HepG2 (cell line): ENCODE measurements around the gene ZC3H7B. TPM values are rescaled to one million over a fixed set of nuclear protein-coding genes. Genes with fewer than 3 reads are reported as not detected.

Source experiments
- AGO2 ChIP-seq: fragments of 200-400 bp; formaldehyde crosslinking; optimal IDR thresholded peaks from 2 replicates; pipeline ENCODE3; 2017; ENCODE audit warnings: mild to moderate bottlenecking, low read depth, low read length, moderate library complexity
- CBFB ChIP-seq: sonication (generic); formaldehyde crosslinking; IDR thresholded peaks from 2 replicates; pipeline ENCODE4 v1.4.0; 2020; ENCODE audit warnings: missing genetic modification reagents
- DPF2 ChIP-seq: sonication (generic); formaldehyde crosslinking; IDR thresholded peaks from 2 replicates; pipeline ENCODE4 v1.4.0; 2020; ENCODE audit warnings: mild to moderate bottlenecking, low read depth, missing genetic modification reagents, borderline replicate concordance
- ETV5 ChIP-seq: IDR thresholded peaks from 2 replicates; pipeline ENCODE4 v1.6.1; 2018; ENCODE audit warnings: missing biosample characterization, missing genetic modification reagents, inconsistent platforms, borderline replicate concordance
- HDAC2 ChIP-seq: sonication (generic); formaldehyde crosslinking; IDR thresholded peaks from 2 replicates; pipeline ENCODE4 v1.4.0; 2020; ENCODE audit warnings: missing genetic modification reagents
- IRF2 ChIP-seq: IDR thresholded peaks from 2 replicates; pipeline ENCODE4 v1.6.1; 2018; ENCODE audit warnings: missing genetic modification reagents, missing compliant biosample characterization
- LCORL ChIP-seq, 2 experiments: fragments of 450-650 bp in 1 of 2; sonication (generic) in 1 of 2; formaldehyde crosslinking in 1 of 2; IDR thresholded peaks; 2 replicates each; pipeline versions ENCODE4 v1.5.0 to v1.6.1; 2017 to 2020; ENCODE audit warnings: antibody characterized with exemption in 1 of 2, missing genetic modification reagents in 1 of 2
- MTA1 ChIP-seq: sonication (generic); formaldehyde crosslinking; IDR thresholded peaks from 2 replicates; pipeline ENCODE4 v1.4.0; 2020; ENCODE audit warnings: missing genetic modification reagents, mild to moderate bottlenecking, borderline replicate concordance
- NR2F1 ChIP-seq, 2 experiments: fragments of 450-650 bp in 1 of 2; formaldehyde crosslinking in 1 of 2; IDR thresholded peaks; 2 replicates each; pipeline versions ENCODE4 v1.5.0 to v1.6.1; 2016 to 2020; ENCODE audit warnings: mild to moderate bottlenecking in 1 of 2, missing compliant biosample characterization in 1 of 2, missing genetic modification reagents in 1 of 2, moderate library complexity in 1 of 2
- NRL ChIP-seq: sonication (generic); formaldehyde crosslinking; IDR thresholded peaks from 2 replicates; pipeline ENCODE4 v1.5.0; 2020; ENCODE audit warnings: missing genetic modification reagents, mild to moderate bottlenecking, moderate library complexity, borderline replicate concordance
- POLR2AphosphoS5 ChIP-seq: IDR thresholded peaks from 2 replicates; pipeline ENCODE4 v1.6.1; 2012; ENCODE audit warnings: low read depth, low read length
- RBAK ChIP-seq: sonication (generic); formaldehyde crosslinking; IDR thresholded peaks from 2 replicates; pipeline ENCODE4 v1.5.1; 2020; ENCODE audit warnings: mild to moderate bottlenecking, missing genetic modification reagents
- SMAD3 ChIP-seq: sonication (generic); formaldehyde crosslinking; IDR thresholded peaks from 2 replicates; pipeline ENCODE4 v1.4.0; 2020; ENCODE audit warnings: missing genetic modification reagents
- SMC3 ChIP-seq: IDR thresholded peaks from 2 replicates; pipeline ENCODE4 v1.6.1; 2011; ENCODE audit warnings: low read length, improper control_type of control experiment
- SP4 ChIP-seq: sonication (generic); formaldehyde crosslinking; IDR thresholded peaks from 2 replicates; pipeline ENCODE4 v1.8.1; 2023; ENCODE audit warnings: mild to moderate bottlenecking, missing genetic modification reagents
- TCF12 ChIP-seq, 2 experiments: fragments of 450-650 bp in 1 of 2; sonication (generic) in 1 of 2; formaldehyde crosslinking in 1 of 2; IDR thresholded peaks; 2 replicates each; pipeline versions ENCODE4 v1.6.1 to v1.8.0; 2017 to 2022; ENCODE audit warnings: antibody characterized with exemption in 1 of 2, mild to moderate bottlenecking in 1 of 2, missing genetic modification reagents in 1 of 2, moderate library complexity in 1 of 2
- TGIF2 ChIP-seq: IDR thresholded peaks from 2 replicates; pipeline ENCODE4 v1.6.1; 2016; ENCODE audit warnings: control low read depth, missing compliant biosample characterization
- ZBTB38 ChIP-seq: sonication (generic); formaldehyde crosslinking; IDR thresholded peaks from 2 replicates; pipeline ENCODE4 v1.5.1; 2020; ENCODE audit warnings: mild to moderate bottlenecking, missing genetic modification reagents
- ZFP1 ChIP-seq: IDR thresholded peaks from 2 replicates; pipeline ENCODE4 v1.6.1; 2016
- ZNF451 ChIP-seq: sonication (generic); formaldehyde crosslinking; IDR thresholded peaks from 2 replicates; pipeline ENCODE4 v1.5.0; 2020; ENCODE audit warnings: mild to moderate bottlenecking, missing genetic modification reagents
- ZNF660 ChIP-seq: sonication (generic); formaldehyde crosslinking; IDR thresholded peaks from 2 replicates; pipeline ENCODE4 v1.5.1; 2020; ENCODE audit warnings: mild to moderate bottlenecking, low read depth, missing genetic modification reagents, borderline replicate concordance
- ZNF768 ChIP-seq: sonication (generic); formaldehyde crosslinking; IDR thresholded peaks from 2 replicates; pipeline ENCODE4 v1.4.0; 2020; ENCODE audit warnings: missing genetic modification reagents
- polyA plus RNA-seq, 8 experiments: library from polyadenylated mRNA; depleted of rRNA in 3 of 8; stranded (reverse) in 7 of 8; unstranded in 1 of 8; fragments of >200 nt; fragmentation: Illumina TruSeq in 4 of 8; extraction: Trizol in 4 of 8; gene quantifications; 2 replicates each; pipeline versions ENCODE4 v1.2.1 to v1.2.3, GENCODE V29; 2011 to 2016; ENCODE audit warnings: low read depth in 4 of 8, missing spikeins in 1 of 8, mixed read lengths in 1 of 8; ENCODE audit not compliant: insufficient read depth in 1 of 8
- total RNA-seq, 5 experiments: library from RNA; depleted of rRNA; stranded (reverse); fragments of >200 nt; fragmentation: Illumina TruSeq; extraction: Trizol; gene quantifications; 2 replicates each; pipeline ENCODE4 v1.2.3, GENCODE V29; 2016; ENCODE audit warnings: low read depth in 1 of 5
- TF ChIP-seq, protein P1 (sequence below): sonication (generic); formaldehyde crosslinking; IDR thresholded peaks from 2 replicates; pipeline ENCODE4 v1.4.0; 2020; ENCODE audit warnings: missing genetic modification reagents
- TF ChIP-seq, protein P2 (sequence below): sonication (generic); formaldehyde crosslinking; IDR thresholded peaks from 2 replicates; pipeline ENCODE4 v1.5.0; 2020; ENCODE audit warnings: missing genetic modification reagents, mild to moderate bottlenecking, borderline replicate concordance
- TF ChIP-seq, protein P3 (sequence below): sonication (generic); formaldehyde crosslinking; IDR thresholded peaks from 2 replicates; pipeline ENCODE4 v1.4.0; 2020; ENCODE audit warnings: missing genetic modification reagents, borderline replicate concordance

ZC3H7B gene
- total and polyA plus RNA-seq, 2 of the 13 experiments (the other 11 are each of a cell fraction or from before 2014, with no cell fraction given), result 26.4 to 37.2 TPM

DNA sequence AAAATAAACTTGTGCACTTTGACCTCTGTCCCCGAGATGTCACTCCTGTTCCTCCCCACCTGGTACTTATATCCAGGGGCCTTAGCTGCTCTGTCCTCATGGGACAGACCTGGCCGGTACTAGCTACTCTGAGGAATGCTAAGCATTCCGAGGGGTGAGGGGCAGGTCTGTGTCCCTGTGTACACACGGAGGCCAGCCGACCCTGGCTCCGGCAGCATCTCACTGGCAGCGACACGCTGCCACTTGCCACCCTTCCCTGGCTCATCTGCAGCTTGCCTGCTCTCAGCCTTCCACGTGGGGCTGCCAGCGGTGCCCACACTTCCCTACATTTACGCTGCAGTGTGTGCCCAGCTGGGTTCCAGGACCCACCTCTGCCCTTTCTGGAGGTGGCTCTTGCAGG, 58.8 kb downstream of the ZC3H7B start (continued):
- TF ChIP-seq, protein P1, sequence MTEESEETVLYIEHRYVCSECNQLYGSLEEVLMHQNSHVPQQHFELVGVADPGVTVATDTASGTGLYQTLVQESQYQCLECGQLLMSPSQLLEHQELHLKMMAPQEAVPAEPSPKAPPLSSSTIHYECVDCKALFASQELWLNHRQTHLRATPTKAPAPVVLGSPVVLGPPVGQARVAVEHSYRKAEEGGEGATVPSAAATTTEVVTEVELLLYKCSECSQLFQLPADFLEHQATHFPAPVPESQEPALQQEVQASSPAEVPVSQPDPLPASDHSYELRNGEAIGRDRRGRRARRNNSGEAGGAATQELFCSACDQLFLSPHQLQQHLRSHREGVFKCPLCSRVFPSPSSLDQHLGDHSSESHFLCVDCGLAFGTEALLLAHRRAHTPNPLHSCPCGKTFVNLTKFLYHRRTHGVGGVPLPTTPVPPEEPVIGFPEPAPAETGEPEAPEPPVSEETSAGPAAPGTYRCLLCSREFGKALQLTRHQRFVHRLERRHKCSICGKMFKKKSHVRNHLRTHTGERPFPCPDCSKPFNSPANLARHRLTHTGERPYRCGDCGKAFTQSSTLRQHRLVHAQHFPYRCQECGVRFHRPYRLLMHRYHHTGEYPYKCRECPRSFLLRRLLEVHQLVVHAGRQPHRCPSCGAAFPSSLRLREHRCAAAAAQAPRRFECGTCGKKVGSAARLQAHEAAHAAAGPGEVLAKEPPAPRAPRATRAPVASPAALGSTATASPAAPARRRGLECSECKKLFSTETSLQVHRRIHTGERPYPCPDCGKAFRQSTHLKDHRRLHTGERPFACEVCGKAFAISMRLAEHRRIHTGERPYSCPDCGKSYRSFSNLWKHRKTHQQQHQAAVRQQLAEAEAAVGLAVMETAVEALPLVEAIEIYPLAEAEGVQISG (CRISPR knock-in tag), result no peak
- TF ChIP-seq CBFB (CRISPR knock-in tag) (0 out of 2 replicates have a peak, but pooled peaks have one; percentile 30), ZBTB38 (CRISPR knock-in tag) (peak; percentile 14; the same call in 1 of the 2 replicates), DPF2 (CRISPR knock-in tag) (peak; percentile 0; the same call in 1 of the 2 replicates), LCORL (IDR thresholded peaks at IDR 0.05) (no peak), LCORL (CRISPR knock-in tag; IDR thresholded peaks at IDR 0.05) (peak; percentile 89), MTA1 (CRISPR knock-in tag) (peak; percentile 38; the same call in 1 of the 2 replicates), ZNF451 (peak; percentile 58; the same call in 1 of the 2 replicates), SMC3 (peak; percentile 4; the same call in 1 of the 2 replicates), NRL (CRISPR knock-in tag) (peak; percentile 44; the same call in 1 of the 2 replicates), SP4 (CRISPR knock-in tag) (peak; percentile 47; the same call in 1 of the 2 replicates), ZNF768 (CRISPR knock-in tag) (0 out of 2 replicates have a peak, but pooled peaks have one; percentile 15), NR2F1 (CRISPR knock-in tag; IDR thresholded peaks at IDR 0.05) (peak; percentile 53 to 54; a peak in 1 of 4 replicates), TCF12 (IDR thresholded peaks at IDR 0.05) (no peak), TCF12 (CRISPR knock-in tag; IDR thresholded peaks at IDR 0.05) (no peak), POLR2AphosphoS5 (0 out of 2 replicates have a peak, but pooled peaks have one; percentile 16), SMAD3 (CRISPR knock-in tag) (0 out of 2 replicates have a peak, but pooled peaks have one; percentile 45), ZNF660 (no peak), HDAC2 (peak; percentile 86), RBAK (CRISPR knock-in tag) (no peak), AGO2 (peak; percentile 86), IRF2 (CRISPR knock-in tag) (peak; percentile 30; the same call in 1 of the 2 replicates), TGIF2 (CRISPR knock-in tag) (no peak), ETV5 (CRISPR knock-in tag) (peak; percentile 26; the same call in 1 of the 2 replicates), ZFP1 (CRISPR knock-in tag) (0 out of 2 replicates have a peak, but pooled peaks have one; percentile 42)
- TF ChIP-seq, protein P2, sequence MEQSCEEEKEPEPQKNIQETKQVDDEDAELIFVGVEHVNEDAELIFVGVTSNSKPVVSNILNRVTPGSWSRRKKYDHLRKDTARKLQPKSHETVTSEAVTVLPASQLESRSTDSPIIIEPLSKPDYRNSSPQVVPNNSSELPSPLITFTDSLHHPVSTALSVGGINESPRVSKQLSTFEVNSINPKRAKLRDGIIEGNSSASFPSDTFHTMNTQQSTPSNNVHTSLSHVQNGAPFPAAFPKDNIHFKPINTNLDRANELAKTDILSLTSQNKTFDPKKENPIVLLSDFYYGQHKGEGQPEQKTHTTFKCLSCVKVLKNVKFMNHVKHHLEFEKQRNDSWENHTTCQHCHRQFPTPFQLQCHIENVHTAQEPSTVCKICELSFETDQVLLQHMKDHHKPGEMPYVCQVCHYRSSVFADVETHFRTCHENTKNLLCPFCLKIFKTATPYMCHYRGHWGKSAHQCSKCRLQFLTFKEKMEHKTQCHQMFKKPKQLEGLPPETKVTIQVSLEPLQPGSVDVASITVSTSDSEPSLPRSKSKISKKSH, result 0 out of 2 replicates have a peak, but pooled peaks have one; percentile 33
- TF ChIP-seq, protein P3, sequence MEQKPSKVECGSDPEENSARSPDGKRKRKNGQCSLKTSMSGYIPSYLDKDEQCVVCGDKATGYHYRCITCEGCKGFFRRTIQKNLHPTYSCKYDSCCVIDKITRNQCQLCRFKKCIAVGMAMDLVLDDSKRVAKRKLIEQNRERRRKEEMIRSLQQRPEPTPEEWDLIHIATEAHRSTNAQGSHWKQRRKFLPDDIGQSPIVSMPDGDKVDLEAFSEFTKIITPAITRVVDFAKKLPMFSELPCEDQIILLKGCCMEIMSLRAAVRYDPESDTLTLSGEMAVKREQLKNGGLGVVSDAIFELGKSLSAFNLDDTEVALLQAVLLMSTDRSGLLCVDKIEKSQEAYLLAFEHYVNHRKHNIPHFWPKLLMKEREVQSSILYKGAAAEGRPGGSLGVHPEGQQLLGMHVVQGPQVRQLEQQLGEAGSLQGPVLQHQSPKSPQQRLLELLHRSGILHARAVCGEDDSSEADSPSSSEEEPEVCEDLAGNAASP (CRISPR knock-in tag), result peak; percentile 62; the same call in 1 of the 2 replicates
